Activated naive CD8-positive, alpha-beta T cell treated with anti-CD3 and anti-CD28 coated beads, Interleukin-2, amount 50 U/mL, for 24 hours (primary cell): ENCODE results near the gene PRUNE1.
A peak's percentile ranks its signal among the peaks of the same experiment; 100 is the strongest.

ENCODE experiments used
- ATAC-seq: fragments of 150-1000 bp; cut with Tn5 transposase; one replicate; pipeline ENCODE4 v1.10.0; 2021
- DNase-seq: peaks from one replicate; pipeline ENCODE4 v3.0.0; 2021
- H3K27ac Mint-ChIP-seq: one replicate; pipeline ENCODE4 v1.8.0; 2021; ENCODE audit warnings: mild to moderate bottlenecking, mixed read lengths
- H3K27me3 Mint-ChIP-seq: one replicate; pipeline ENCODE4 v1.8.0; 2021; ENCODE audit warnings: mixed read lengths
- H3K36me3 Mint-ChIP-seq: one replicate; pipeline ENCODE4 v1.8.0; 2021; ENCODE audit warnings: low read depth, mixed read lengths
- H3K4me1 Mint-ChIP-seq: one replicate; pipeline ENCODE4 v1.8.0; 2021; ENCODE audit warnings: mixed read lengths
- H3K4me3 Mint-ChIP-seq: one replicate; pipeline ENCODE4 v1.8.0; 2021; ENCODE audit warnings: mild to moderate bottlenecking, moderate library complexity, mixed read lengths
- H3K9me3 Mint-ChIP-seq: one replicate; pipeline ENCODE4 v1.8.0; 2021; ENCODE audit warnings: mixed read lengths

The PRUNE1 gene

DNA sequence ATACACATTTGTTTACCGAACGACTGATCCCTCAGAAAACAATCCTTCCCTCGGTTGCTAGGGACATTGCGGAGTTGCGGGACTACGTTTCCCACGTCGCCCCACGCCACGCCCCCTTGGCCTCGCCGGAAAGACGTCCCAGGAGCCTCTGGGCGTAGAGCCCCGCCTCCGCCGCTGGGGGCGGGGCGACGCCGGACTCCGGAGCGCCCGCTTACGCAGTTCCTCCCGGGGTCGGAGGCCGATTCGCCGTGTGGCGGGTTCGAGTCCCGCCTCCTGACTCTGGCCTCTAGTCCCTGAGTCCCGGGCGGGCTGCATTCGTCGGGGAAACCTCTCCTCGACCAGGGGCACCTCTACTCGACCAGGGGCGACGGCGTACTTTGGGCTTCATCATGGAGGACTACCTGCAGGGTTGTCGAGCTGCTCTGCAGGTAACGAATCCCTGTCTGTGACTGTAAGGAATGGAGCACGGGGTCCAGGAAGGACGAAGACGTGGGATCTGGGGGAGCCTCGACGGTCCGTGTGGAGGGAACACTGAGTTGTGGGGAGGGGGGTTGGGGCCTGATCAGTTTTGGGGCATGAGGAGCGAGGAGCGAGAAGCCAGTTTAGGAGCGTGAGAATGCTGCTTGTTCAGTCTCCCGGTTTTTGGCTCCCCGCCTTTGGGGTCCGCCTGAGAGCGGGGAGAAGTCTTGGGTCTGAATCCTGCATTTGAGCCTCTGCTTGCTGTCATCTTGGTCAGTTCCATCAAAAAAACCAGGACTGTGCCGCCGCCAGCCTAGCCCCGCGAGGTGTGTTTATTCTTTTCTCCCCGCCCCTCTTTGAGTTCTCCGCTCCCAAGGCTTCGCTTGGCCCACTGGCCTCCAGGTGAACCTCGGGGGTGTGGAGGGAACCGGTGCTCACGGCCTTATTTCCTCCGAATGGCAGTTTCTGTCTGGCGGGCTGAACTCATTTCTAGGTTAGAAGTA lies at the start of gene PRUNE1:
Gene PRUNE1, plus strand, starts transcription at position 206 of the 962 bp plus-strand sequence. Its CDS starts 184 bp downstream, at position 390.
- ATAC-seq (peak; percentile 81), DNase-seq (peak; percentile 99)
- H3K27me3 Mint-ChIP-seq: no peaks in the 10 kb centered on the region
- H3K4me3 Mint-ChIP-seq: peak within 1 kb of the TSS; percentile 99
- no peaks in the 10 kb centered on the region for H3K36me3 Mint-ChIP-seq
- peaks cover 79% of the 10 kb centered on the region for H3K4me1 Mint-ChIP-seq
- no peaks in the 10 kb centered on the region for H3K9me3 Mint-ChIP-seq
- H3K27ac Mint-ChIP-seq: peak within 1 kb of the TSS; percentile 97

GRCh38 chr1:150960646-150961045 lies 47.6 kb upstream of the PRUNE1 start:
- peak overlapping the region; percentile 2 for H3K27ac Mint-ChIP-seq
- H3K4me1 Mint-ChIP-seq: peaks cover 1% of the 10 kb centered on the region
- no peak for DNase-seq
- H3K9me3 Mint-ChIP-seq: no peaks in the 10 kb centered on the region
- ATAC-seq: no peak
- H3K4me3 Mint-ChIP-seq: no peak overlapping the region
- peaks cover 60% of the 10 kb centered on the region for H3K36me3 Mint-ChIP-seq
- H3K27me3 Mint-ChIP-seq: no peaks in the 10 kb centered on the region

- no peaks in the 10 kb centered on the region for H3K27me3 Mint-ChIP-seq
- H3K4me3 Mint-ChIP-seq: no peak overlapping the region
- ATAC-seq (no peak), DNase-seq (no peak)
- H3K27ac Mint-ChIP-seq: peak overlapping the region; percentile 61
- no peaks in the 10 kb centered on the region for H3K9me3 Mint-ChIP-seq
- H3K36me3 Mint-ChIP-seq: peaks cover 67% of the 10 kb centered on the region
- peaks cover 1% of the 10 kb centered on the region for H3K4me1 Mint-ChIP-seq
Measured at GRCh38 chr1:150961756-150962155, 46.5 kb upstream of the PRUNE1 start.

DNA sequence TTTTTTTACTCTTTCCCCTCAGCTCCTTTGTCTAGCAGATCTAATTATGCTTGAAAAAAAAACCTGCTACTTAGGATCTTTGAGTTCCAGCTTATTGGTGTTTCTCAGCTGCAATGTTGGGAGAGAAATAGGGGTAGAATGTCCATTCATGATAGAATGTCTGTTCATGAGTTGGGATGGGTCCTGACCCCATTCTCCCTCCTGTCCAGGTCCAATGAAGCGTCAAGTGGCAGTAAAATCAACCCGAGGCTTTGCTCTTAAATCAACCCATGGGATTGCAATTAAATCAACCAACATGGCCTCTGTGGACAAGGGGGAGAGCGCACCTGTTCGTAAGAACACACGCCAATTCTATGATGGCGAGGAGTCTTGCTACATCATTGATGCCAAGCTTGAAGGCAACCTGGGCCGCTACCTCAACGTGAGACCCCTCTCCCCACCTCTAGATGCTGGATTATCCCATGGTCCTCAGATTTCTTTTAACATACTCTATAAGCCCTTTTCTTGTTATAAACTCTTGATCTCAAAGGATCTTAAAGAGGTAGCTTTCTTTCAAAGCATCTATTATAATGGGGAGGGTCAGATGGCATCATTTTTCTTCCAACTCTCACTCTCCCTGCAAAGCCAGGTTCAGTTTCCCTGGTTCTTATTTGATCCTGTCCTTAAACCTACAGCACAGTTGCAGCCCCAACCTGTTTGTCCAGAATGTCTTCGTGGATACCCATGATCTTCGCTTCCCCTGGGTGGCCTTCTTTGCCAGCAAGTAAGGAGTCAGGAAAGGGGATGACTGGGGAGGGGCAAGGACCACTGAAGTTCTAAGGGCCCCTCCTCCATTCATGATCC lies 44.7 kb upstream of the PRUNE1 start:
- Mint-ChIP-seq H3K27ac (no peak overlapping the region), H3K9me3 (no peaks in the 10 kb centered on the region), H3K36me3 (peaks cover 77% of the 10 kb centered on the region), H3K4me3 (no peak overlapping the region), H3K4me1 (peaks cover 1% of the 10 kb centered on the region), H3K27me3 (no peaks in the 10 kb centered on the region)
- no peak for ATAC-seq
- DNase-seq: no peak

DNA sequence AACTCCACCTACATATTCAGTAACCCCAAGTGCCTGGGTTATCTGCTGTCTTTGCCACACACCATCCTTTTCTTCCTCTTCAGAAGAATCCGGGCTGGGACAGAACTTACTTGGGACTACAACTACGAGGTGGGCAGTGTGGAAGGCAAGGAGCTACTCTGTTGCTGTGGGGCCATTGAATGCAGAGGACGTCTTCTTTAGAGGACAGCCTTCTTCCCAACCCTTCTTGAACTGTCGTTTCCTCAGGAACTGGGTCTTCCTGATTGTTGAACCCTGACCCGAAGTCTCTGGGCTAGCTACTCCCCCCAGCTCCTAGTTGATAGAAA lies 44.1 kb upstream of the PRUNE1 start:
- no peaks in the 10 kb centered on the region for H3K9me3 Mint-ChIP-seq
- H3K4me1 Mint-ChIP-seq: peaks cover 1% of the 10 kb centered on the region
- H3K4me3 Mint-ChIP-seq: no peak overlapping the region
- ATAC-seq (no peak), DNase-seq (no peak)
- H3K27me3 Mint-ChIP-seq: no peaks in the 10 kb centered on the region
- H3K27ac Mint-ChIP-seq: no peak overlapping the region
- H3K36me3 Mint-ChIP-seq: peaks cover 77% of the 10 kb centered on the region

DNA sequence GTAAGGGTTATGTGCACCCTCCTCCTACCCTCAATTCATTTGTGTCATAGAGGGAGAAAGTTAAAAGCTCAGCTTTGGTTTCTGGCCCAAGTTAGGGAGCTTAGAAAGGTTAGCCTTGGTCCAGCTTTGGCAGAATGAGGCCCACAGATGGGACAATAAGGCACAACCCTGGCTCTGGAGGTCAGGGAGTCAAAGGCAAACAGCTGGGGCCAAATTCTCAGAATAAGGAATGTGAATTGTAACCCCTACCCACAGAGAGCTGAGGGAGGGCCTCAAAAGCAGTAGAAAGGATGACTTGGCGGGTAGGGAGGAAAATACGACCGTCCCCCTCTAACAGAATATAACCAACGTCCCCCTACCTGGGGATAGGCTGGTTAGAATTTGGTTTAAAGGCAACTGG lies 42.6 kb upstream of the PRUNE1 start:
- no peaks in the 10 kb centered on the region for H3K9me3 Mint-ChIP-seq
- no peaks in the 10 kb centered on the region for H3K27me3 Mint-ChIP-seq

DNA sequence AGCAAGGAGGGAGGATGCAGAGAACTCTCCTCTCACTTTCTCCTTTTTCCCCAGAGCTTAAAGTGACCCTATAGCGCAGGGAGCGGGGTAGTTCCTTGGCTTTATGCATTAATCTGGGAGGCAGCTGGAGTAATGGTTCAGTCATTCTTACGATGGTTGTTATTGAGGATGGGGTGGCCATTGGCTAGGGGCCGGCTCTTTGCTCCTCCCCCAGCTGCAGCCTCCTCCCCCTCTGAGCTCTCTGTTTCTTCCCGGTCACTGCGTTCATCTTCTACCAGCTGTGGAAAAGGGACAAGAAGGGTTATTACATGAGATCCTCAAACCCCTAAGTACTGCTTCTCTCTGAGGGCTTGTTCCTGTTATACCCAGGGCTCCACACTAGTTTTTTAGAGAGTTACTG lies 42.2 kb upstream of the PRUNE1 start:
- Mint-ChIP-seq H3K4me1 (peaks cover 11% of the 10 kb centered on the region), H3K36me3 (peaks cover 64% of the 10 kb centered on the region), H3K27me3 (no peaks in the 10 kb centered on the region), H3K9me3 (no peaks in the 10 kb centered on the region), H3K27ac (no peak overlapping the region), H3K4me3 (no peak overlapping the region)
- DNase-seq (no peak), ATAC-seq (no peak)

More for the DNA sequence above, 42.6 kb upstream of the PRUNE1 start:
- no peak overlapping the region for H3K4me3 Mint-ChIP-seq
- ATAC-seq (no peak), DNase-seq (no peak)
- H3K27ac Mint-ChIP-seq: no peak overlapping the region
- H3K4me1 Mint-ChIP-seq: peaks cover 7% of the 10 kb centered on the region
- peaks cover 67% of the 10 kb centered on the region for H3K36me3 Mint-ChIP-seq

GRCh38 chr1:150967936-150968335 lies 40.3 kb upstream of the PRUNE1 start:
- DNase-seq (no peak), ATAC-seq (no peak)
- no peak overlapping the region for H3K4me3 Mint-ChIP-seq
- peaks cover 29% of the 10 kb centered on the region for H3K4me1 Mint-ChIP-seq
- no peaks in the 10 kb centered on the region for H3K9me3 Mint-ChIP-seq
- H3K36me3 Mint-ChIP-seq: peaks cover 59% of the 10 kb centered on the region
- no peaks in the 10 kb centered on the region for H3K27me3 Mint-ChIP-seq
- H3K27ac Mint-ChIP-seq: peak overlapping the region; percentile 14

DNA sequence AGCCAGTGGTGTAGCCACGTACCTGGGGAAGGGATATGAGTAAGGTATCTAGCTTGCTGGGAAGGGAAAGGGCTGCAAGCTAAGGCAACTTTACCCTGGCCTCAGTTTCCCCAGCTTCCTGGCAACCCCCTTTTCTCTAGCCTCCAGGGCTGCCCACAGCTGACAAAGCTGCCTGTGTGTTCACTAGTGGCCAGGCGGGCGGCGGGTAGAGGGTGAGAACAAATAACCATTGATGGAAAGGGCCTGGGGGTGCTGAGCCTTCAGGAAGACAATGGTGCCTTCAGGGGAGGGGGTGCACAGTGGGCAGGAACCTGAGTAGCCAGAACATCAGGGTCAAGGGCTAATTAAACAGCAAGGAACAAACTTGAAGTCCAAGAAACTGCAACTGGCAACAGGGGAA lies 39.8 kb upstream of the PRUNE1 start:
- H3K36me3 Mint-ChIP-seq: peaks cover 60% of the 10 kb centered on the region
- no peaks in the 10 kb centered on the region for H3K9me3 Mint-ChIP-seq
- DNase-seq (no peak), ATAC-seq (no peak)
- H3K4me3 Mint-ChIP-seq: no peak overlapping the region
- no peak overlapping the region for H3K27ac Mint-ChIP-seq
- H3K27me3 Mint-ChIP-seq: no peaks in the 10 kb centered on the region
- H3K4me1 Mint-ChIP-seq: peaks cover 35% of the 10 kb centered on the region

DNA sequence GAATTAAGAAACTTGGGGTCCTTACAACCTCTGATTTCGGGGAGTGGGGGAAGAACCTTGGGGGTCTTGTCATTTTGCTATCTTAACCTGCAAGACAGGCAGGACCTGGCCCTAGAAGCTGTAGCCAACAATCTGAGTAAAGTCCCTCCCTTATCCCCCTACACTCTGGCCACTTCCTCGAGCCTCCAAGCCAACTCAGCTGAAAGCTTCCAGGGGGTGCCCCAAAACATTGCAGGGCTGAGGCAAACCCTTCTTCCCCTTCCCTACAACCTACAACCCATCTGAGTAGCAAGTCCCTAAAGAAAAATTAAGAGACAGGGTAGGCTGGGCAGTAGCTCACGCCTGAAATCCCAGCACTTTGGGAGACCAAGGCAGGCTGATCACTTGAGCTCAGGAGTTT lies 38.6 kb upstream of the PRUNE1 start:
- DNase-seq: no peak
- no peak for ATAC-seq
- Mint-ChIP-seq H3K4me3 (no peak overlapping the region), H3K27me3 (no peaks in the 10 kb centered on the region), H3K36me3 (peaks cover 51% of the 10 kb centered on the region), H3K27ac (peak overlapping the region; percentile 35), H3K4me1 (peaks cover 36% of the 10 kb centered on the region), H3K9me3 (no peaks in the 10 kb centered on the region)

DNA sequence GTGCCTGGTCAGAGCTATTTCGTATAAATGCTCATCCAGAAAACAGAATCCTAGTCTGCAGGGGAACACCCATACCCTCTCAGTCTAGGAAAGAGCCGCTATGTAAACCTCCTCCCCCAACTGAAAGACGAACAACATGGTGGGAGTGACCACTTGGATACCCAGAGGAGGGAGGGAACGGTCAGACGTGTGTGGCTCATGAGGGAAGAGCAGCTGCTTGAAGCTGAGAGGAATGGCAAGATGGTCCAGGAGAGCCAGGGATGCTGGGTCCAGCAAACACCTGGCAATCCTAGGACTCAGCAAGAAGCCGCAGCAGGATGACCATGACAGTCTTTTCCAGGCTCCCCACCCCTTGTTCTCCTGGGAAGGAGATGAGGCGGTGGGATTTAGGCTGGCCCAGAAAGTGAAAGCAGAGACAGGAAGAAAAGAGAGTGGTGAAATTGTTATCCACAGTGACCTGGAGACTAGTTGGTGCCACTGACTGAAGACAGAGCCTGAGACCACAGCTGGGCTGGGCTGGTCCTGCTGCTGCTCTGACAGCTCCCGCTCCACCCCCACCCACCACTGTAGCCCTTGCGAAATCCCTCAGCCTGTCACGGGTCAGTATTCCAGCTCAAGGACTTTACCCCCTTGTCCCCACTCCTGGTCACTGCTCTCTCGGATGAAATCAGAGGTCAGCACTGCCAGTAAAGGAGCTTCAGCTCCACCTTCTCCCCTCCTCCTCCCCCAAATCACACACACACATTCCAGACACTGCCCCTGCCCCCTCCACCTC lies 37.3 kb upstream of the PRUNE1 start:
- H3K27me3 Mint-ChIP-seq: no peaks in the 10 kb centered on the region
- ATAC-seq: no peak
- no peaks in the 10 kb centered on the region for H3K9me3 Mint-ChIP-seq
- peaks cover 40% of the 10 kb centered on the region for H3K36me3 Mint-ChIP-seq
- H3K4me3 Mint-ChIP-seq: peak overlapping the region; percentile 22
- DNase-seq: no peak
- peaks cover 43% of the 10 kb centered on the region for H3K4me1 Mint-ChIP-seq
- H3K27ac Mint-ChIP-seq: peak overlapping the region; percentile 74

DNA sequence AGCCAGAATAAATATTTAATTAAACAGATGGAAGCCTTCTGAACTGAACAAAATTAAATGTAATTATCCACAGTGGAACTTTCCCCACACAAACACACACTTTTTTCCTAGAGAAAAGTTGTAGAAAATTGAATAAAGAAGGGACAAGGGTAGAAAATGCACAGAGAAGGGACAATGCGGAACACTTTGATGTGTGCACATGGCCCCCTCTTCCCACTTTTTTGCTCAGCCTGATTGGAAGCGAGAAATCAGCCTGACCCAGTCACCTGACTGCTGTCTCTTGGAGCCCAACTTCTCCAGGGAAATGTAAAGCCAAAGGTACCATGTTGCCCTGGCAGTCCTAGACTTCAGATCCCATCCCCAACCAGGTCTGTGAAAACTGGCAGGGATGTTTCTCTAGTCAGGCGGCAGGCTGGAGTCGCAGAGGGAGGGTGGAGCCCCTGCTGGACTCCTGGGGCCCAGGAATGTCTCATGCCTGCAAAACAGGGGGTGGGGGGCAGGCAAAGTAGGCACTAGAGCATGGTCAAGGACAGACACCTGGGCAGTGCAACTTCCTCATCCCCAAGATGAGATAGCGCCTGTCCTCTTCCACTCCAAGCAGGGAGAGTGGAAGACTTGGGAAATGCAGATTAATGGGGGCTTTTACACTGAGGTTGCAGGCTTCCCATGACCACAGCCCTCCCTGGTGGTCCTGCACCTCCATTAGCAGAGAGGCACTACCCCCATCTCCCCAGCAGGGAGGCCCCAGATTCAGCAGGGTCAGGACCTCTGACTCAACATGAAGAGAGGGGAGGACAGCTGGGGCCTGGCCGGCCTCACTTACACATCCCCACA lies 36.4 kb upstream of the PRUNE1 start:
- Mint-ChIP-seq H3K4me1 (peaks cover 51% of the 10 kb centered on the region), H3K36me3 (peaks cover 32% of the 10 kb centered on the region), H3K27ac (peak overlapping the region; percentile 90), H3K27me3 (no peaks in the 10 kb centered on the region), H3K4me3 (peak overlapping the region; percentile 90), H3K9me3 (no peaks in the 10 kb centered on the region)
- DNase-seq: no peak
- ATAC-seq: no peak

DNA sequence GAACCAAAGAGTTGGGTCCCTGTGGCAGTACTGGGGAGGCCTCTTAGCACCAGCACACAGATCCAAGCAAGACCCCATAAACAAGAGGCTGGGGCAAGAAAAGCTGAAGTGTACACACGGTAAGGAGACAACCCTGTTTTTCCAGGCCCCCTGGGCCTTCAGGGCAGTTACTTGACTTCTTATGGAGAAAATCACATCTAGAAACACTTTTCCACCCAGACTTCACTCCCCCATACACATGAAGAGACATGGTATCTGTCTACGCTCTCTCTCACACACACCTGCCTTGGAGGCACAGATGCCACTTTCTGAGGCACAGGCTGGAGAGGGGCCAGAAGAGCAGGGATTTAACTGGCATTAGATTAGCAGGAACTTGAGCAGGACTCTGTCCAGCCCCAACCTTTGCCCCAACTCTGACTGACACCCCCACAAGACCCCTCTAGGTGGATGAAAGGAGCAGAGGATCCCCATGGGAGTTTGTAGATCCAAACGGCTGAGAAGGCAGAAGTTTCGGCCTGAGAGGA lies 35.8 kb upstream of the PRUNE1 start:
- DNase-seq (no peak), ATAC-seq (no peak)
- Mint-ChIP-seq H3K27ac (peak overlapping the region; percentile 90), H3K27me3 (no peaks in the 10 kb centered on the region), H3K4me1 (peaks cover 58% of the 10 kb centered on the region), H3K4me3 (peak overlapping the region; percentile 90), H3K36me3 (peaks cover 26% of the 10 kb centered on the region), H3K9me3 (no peaks in the 10 kb centered on the region)
